Cardiac muscle cell (in vitro differentiated cells and primary cell): ENCODE data around the gene TLR1. TPM values are rescaled to one million over a fixed set of nuclear protein-coding genes. Genes with fewer than 3 reads are reported as not detected.
A peak's percentile ranks its signal among the peaks of the same experiment; 100 is the strongest.

ENCODE experiments used
- DNase-seq, 2 donors: peaks; one replicate each; pipeline versions ENCODE4 v3.0.0 to v3.0.0-alpha.2; 2010 to 2017; ENCODE audit warnings: low read depth in 1 of 2, low spot score in 1 of 2
- H3K27ac ChIP-seq: fragments of 200-600 bp; sonication (generic); 2 replicates; pipeline ENCODE4 v1.5.1; 2016
- H3K27me3 ChIP-seq: fragments of 200-600 bp; sonication (generic); 2 replicates; pipeline ENCODE4 v1.6.0; 2016; ENCODE audit warnings: control low read depth
- H3K36me3 ChIP-seq: fragments of 200-600 bp; sonication (generic); 2 replicates; pipeline ENCODE4 v1.5.1; 2016; ENCODE audit warnings: control low read depth
- H3K4me1 ChIP-seq: fragments of 200-600 bp; sonication (generic); 2 replicates; pipeline ENCODE4 v1.8.1; 2017; ENCODE audit warnings: low read depth, mild to moderate bottlenecking, mixed run types
- H3K4me3 ChIP-seq: fragments of 200-600 bp; sonication (generic); 2 replicates; pipeline ENCODE4 v1.5.1; 2016; ENCODE audit warnings: mild to moderate bottlenecking
- H3K9me3 ChIP-seq: fragments of 200-600 bp; sonication (generic); 2 replicates; pipeline ENCODE4 v1.5.1; 2017; ENCODE audit warnings: low read depth, mild to moderate bottlenecking, control low read depth
- CTCF ChIP-seq: IDR thresholded peaks from 2 replicates; pipeline ENCODE4 v1.5.1; 2012; ENCODE audit warnings: low read depth, mild to moderate bottlenecking, low read length
- polyA plus RNA-seq: library from polyadenylated mRNA; unstranded; fragments of >200 nt; fragmentation: Nextera tagmentation; extraction: Ambion mirVana; gene quantifications from 2 replicates; pipeline ENCODE4 v1.2.1, GENCODE V29; 2016
- total RNA-seq: library from RNA; depleted of rRNA; stranded (reverse); fragments of >200 nt; gene quantifications from 2 replicates; pipeline ENCODE4 v1.2.3, GENCODE V29; 2016

The TLR1 gene
- total and polyA plus RNA-seq, 2 experiments from 2014 or later, result 0.30 TPM; not detected in 1

- Histone ChIP-seq H3K27ac (peak overlapping the region; percentile 98), H3K27me3 (no peaks in the 10 kb centered on the region), H3K9me3 (no peaks in the 10 kb centered on the region), H3K4me3 (no peak overlapping the region), H3K4me1 (peaks cover 6% of the 10 kb centered on the region), H3K36me3 (no peaks in the 10 kb centered on the region)
- DNase-seq, result peak in 1 of 2 donors; percentile 49
- TF ChIP-seq CTCF, result no peak
Measured at GRCh38 chr4:38752372-38752940, 52.1 kb downstream of the TLR1 start.

DNA sequence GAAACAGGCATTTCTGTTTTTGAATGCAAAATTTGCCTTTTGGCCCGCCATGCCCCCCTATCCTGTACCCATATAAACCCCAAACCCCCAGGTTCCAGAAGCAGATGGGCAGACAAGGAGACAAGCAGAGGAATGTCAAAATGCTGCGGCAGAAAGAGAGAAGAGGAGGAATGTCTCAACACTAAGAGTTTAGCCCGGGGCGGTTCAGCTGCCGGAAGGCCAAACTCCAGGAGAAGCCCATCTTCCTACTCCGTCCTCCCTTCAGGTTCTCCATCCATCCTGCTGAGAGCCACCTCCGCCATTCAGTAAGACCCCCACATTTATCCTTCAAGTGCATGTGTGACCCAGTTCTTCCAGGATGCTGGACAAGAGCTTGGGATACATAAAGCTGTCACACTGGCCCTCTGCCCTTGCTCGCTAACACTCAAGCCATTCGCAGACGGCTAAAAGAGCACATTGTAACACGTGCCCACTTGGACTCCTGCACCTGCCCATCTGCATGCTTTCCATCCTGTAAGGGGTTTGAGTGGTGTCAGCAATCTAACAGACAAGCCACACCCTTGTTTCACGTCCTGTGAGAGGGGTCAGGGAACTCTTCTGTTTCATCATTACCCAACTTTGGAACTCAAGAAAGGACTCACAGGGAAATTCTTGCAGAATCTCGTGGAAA, 53.1 kb downstream of the TLR1 start:
- H3K4me3 ChIP-seq, result no peak overlapping the region
- no peaks in the 10 kb centered on the region for H3K36me3 ChIP-seq
- no peak for DNase-seq
- peaks cover 6% of the 10 kb centered on the region for H3K4me1 ChIP-seq
- TF ChIP-seq CTCF, result no peak
- no peaks in the 10 kb centered on the region for H3K27me3 ChIP-seq
- no peak overlapping the region for H3K27ac ChIP-seq
- H3K9me3 ChIP-seq, result no peaks in the 10 kb centered on the region

GRCh38 chr4:38749336-38749735, 55.3 kb downstream of the TLR1 start:
- Histone ChIP-seq H3K27ac (no peak overlapping the region), H3K9me3 (no peaks in the 10 kb centered on the region), H3K27me3 (no peaks in the 10 kb centered on the region), H3K4me1 (peaks cover 6% of the 10 kb centered on the region), H3K36me3 (no peaks in the 10 kb centered on the region), H3K4me3 (no peak overlapping the region)
- DNase-seq, result no peak
- TF ChIP-seq CTCF, result no peak

- Histone ChIP-seq H3K27me3 (no peaks in the 10 kb centered on the region), H3K4me3 (no peak overlapping the region), H3K4me1 (peaks cover 1% of the 10 kb centered on the region), H3K9me3 (no peaks in the 10 kb centered on the region), H3K36me3 (no peaks in the 10 kb centered on the region), H3K27ac (no peak overlapping the region)
- no peak for TF ChIP-seq CTCF
- no peak for DNase-seq
Measured at GRCh38 chr4:38747629-38748028, 57.0 kb downstream of the TLR1 start.

Other genes with a start within 250 kb of the TLR1 start
- gene KLF3, start 140.6 kb downstream of the TLR1 start, total RNA-seq, result 12.1 and 14.9 TPM in 2 replicates
- gene KLF3, start 140.6 kb downstream of the TLR1 start, polyA plus RNA-seq, result 11.5 and 24.7 TPM in 2 replicates
- gene TLR10, start 21.8 kb downstream of the TLR1 start, total RNA-seq, result not detected in 2 replicates
- 0.06 TPM in 1 of 2 replicates, not detected in the other for gene TLR10, start 21.8 kb downstream of the TLR1 start, polyA plus RNA-seq
- gene TLR6, start 52.0 kb upstream of the TLR1 start, total RNA-seq, result 0.11 and 0.12 TPM in 2 replicates
- 0.29 TPM in 1 of 2 replicates, not detected in the other for gene TLR6, start 52.0 kb upstream of the TLR1 start, polyA plus RNA-seq
- gene FAM114A1, start 63.0 kb upstream of the TLR1 start, total RNA-seq, result 39.9 and 46.8 TPM in 2 replicates
- gene FAM114A1, start 63.0 kb upstream of the TLR1 start, polyA plus RNA-seq, result 32.2 and 33.1 TPM in 2 replicates
- gene TMEM156, start 227.6 kb upstream of the TLR1 start, total RNA-seq, result not detected in 2 replicates
- not detected in 2 replicates for gene TMEM156, start 227.6 kb upstream of the TLR1 start, polyA plus RNA-seq